Activated CD4-positive, alpha-beta T cell treated with anti-CD3 and anti-CD28 coated beads for 4 hours (primary cell): ENCODE data around the gene LDB2.
"Not testable (repeated sequence)": the region's sequence is repeated elsewhere in the genome, so short reads cannot be mapped to it uniquely, and the experiment has no call there.

Experiments used
- DNase-seq, 2 donors: peaks; one replicate each; pipeline ENCODE4 v3.0.0-alpha.2; 2020

Gene LDB2

DNA sequence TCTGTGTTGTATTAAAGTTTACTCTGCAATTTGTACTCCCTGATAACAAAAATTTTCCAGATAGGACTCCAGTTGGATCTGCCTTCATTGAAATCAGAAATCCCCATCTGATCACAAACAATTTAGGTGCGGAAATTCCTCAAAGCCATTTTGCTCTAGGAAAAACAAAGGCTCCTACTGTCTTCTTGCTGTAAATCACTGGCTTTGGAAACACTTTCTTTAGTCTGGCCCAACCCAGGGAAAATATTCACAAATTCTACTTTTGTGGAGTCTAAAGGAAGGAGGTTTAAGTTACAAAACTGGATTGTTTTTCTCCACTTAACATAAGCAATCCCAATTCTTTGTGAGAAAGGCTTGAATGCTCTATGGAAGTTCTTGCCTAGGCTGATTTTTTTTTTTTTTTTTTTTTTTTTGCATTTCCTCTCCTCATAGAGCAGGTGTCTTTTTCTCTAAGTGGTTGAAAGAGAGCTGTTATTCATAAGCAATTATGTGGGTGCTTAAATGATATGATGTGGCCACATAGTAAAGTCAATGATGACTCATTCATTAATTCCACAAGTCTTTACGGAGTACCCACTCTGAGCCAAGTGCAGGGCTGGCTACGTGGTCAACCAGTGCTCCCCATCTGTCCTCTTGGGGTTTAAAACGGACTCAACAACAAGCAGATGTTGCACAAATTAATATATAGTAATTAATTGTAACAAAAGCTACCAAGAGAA lies 261.4 kb downstream of the LDB2 start:
- no peak for DNase-seq

DNA sequence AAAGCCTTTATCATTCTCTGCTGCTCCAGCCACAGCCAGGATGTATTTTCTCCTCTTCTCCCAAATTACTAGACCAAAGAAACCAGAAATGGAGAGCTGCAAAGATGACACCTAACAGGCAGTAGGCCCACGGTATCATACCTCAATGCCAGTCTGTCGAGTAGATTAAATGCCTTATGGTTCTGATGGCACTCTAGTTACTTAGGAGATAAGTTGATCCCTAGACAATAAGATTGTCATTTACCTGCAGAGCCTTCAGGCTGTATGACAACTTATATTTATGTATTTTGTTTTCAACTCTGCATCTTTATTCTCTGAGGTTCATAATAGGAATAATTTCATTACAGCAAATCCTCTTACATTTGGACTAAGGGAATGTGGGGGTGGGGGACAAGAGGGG lies 262.1 kb downstream of the LDB2 start:
- no peak for DNase-seq

DNA sequence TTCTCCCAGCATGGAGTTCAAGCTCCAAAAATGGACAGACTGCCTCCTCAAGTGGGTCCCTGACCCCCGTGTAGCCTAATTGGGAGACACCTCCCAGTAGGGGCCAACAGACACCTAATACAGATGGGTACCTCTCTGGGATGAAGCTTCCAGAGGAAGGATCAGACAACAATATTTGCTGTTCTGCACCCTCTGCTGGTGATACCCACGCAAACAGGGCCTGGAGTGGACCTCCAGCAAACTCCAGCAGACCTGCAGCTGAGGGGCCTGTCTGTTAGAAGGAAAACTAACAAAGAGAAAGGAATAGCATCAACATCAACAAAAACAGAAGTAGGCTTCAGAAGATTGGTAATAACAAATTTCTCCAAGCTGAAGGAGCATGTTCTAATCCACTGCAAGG lies 269.2 kb downstream of the LDB2 start:
- DNase-seq, result not testable (repeated sequence)

DNA sequence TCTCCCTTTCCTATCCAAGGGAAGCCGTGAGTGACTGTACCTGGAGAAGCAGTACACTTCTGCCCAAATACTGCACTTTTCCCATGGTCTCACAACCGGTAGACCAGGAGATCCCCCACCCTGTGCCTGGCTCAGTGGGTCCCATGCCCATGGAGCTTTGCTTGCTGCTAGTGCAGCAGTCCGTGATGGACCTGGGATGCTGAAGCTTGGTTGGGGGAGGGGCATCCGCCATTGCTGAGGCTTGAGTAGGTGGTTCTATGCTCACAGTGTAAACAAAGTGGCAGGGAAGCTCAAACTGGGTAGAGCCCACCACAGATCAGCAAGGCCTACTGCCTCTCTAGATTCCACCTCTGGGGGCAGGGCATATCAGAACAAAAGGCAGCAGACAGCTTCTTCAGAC lies 269.6 kb downstream of the LDB2 start:
- DNase-seq, result not testable (repeated sequence)

DNA sequence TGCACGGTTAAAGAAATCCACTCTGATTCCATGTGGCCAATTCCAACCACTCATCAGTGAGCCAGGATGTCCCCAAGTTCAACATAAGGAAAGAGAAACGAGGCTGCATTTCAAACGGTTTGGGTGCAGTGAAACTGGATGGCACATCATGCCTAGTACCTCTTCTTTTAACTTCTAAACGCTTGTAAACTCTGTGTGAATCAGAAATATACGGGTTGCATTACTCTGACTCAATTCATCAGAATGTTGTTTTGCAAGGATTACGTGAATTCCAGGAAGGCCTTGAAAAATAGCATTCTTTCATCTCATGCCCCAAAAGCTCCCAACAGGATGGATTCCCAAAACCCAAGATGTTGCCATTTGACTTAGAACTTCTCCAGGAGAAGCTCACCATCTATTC lies 270.4 kb downstream of the LDB2 start:
- no peak for DNase-seq

DNA sequence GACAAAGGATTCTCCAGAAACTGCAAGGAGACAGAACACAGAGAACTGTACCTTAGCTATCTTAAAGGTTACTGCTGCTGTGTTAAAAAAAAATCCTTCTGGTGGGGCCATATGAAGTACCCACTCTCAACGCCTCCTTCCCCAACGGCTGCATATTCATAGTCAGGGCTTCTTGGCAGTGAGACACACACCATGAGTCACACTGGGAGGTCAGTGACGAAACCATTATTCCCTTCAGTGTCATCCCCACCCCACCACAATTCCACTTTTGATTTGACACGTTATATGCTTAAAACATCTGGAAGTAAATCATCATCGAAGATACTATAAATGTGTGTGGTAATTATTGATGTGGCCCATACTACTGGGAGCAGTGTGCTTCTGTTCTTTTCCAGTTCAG lies 271.5 kb downstream of the LDB2 start:
- no peak for DNase-seq

DNA sequence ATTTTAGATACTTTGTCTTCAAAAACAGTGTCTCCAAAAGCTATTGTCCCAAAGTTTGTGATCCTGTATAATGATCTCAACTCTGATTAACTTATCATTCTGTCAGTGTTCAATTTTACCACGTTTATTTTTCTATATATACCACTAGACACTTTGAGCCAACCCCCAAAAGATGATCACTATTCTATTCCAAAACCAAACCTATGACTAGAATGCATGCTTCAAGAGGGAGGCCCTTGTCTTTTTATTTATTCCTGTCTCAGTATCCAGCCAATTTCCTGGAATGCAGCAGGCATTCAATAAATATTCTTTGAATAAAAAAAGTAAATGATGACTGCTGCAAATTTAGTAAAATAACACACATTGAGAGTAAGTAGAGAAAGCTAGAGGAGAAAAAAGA lies 275.6 kb downstream of the LDB2 start:
- DNase-seq, result no peak

DNA sequence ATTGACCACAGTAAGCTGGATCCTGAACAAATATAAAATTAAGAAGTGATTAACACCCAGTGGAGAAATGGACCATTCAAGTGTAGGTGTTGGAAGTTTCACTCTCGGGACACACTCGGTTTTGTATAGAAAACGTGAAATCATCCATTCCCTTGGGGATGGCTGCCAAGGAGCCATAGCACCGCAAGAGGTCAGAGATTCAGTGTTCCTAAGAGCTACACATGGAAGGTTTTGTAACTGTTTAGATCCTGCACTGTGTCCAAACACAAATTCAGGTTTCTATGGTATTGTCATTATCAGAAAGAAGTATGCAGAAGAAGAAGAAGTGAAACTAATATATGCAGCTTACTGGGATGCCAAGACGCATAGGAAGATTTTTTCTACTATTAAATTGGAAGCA lies 281.0 kb downstream of the LDB2 start:
- DNase-seq, result no peak

DNA sequence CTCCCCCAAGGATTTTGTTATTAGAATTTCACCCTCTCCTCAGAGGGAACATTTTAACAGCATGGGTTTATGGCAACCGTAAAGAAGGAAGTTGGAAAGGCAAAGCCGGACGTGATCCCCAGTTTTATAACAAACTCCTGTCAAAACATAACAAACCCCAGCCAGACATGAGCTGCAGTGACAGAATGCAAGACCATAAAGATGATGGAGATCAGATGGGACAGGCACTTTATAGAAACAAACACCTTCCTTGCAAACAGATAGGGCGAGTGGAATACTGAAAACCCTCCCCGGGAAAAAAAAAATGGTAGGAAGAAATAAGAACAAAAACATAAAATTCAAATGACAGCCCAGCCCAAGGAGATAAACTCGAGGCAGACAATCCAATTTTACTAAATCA lies 281.4 kb downstream of the LDB2 start:
- DNase-seq, result no peak

DNA sequence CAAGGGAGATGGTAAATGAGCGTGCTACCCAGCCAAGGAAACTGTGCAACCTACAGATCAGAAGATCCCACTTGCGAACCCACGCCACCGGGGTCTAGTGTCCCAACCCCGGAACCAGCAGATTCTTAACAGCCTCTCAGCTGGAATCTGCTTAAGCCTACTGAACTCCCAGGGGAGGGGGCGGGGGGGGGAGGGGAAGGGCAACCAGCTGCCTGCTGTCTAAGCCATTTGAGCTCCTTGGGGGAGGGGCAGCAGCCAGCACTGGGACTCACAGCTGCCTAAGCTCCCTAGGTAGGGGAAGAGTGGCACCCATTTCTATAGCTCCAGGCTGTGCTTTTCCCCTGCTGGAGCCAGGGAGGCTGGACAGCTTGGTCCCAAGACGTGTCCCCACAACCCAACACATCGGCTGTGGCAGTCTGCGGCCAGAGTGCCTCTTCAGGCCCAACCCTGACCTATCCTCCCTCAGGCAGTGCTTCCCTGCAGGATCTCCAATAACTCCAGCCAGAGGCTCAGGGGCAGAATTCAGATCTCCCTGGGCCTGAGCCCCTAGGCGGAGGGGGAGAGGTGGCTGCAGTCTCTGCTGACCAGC lies 289.2 kb downstream of the LDB2 start:
- DNase-seq, result no peak

DNA sequence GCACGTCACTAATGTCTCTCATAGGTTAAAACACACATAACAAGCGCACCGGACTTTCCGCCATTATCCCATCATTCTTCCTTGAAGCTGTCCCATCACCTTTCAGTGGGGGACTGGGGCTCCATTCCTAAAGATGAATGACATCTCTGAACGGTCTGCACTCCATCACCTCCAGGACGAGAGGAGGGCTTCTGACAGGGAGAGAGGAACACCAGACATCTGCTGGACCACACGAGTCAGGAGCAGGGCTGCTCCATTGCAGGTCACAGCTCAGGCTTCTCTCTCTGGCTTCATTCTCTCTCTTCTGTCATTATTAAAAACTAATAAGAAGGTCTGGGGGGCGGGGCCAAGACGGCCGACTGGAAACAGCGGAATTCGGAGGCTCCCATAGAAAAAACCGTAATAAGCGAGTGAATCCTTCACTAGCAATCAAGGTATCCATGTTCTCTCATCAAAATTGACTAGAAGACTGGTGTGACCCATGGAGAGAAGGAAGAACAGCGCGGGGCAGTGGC lies 289.8 kb downstream of the LDB2 start:
- DNase-seq, result no peak

DNA sequence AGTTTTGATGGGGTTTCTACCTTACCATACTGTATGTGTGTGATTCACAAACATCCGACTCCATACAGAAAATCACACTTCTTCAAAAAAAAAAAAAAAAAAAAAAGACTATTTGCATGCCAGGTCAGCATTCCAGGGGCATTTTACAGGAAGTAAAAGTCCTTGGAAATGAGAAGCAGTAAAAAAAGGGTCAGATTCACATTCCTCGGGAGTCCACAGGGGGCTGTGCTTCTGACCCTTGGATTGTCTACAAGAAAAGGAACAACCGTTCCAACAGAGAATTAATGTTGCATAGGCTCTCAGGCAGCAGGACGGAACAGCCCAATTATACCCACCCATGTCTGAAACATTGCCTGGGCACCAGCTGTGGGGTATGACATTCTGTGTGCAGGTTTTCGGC lies 290.3 kb downstream of the LDB2 start:
- DNase-seq, result no peak

DNA sequence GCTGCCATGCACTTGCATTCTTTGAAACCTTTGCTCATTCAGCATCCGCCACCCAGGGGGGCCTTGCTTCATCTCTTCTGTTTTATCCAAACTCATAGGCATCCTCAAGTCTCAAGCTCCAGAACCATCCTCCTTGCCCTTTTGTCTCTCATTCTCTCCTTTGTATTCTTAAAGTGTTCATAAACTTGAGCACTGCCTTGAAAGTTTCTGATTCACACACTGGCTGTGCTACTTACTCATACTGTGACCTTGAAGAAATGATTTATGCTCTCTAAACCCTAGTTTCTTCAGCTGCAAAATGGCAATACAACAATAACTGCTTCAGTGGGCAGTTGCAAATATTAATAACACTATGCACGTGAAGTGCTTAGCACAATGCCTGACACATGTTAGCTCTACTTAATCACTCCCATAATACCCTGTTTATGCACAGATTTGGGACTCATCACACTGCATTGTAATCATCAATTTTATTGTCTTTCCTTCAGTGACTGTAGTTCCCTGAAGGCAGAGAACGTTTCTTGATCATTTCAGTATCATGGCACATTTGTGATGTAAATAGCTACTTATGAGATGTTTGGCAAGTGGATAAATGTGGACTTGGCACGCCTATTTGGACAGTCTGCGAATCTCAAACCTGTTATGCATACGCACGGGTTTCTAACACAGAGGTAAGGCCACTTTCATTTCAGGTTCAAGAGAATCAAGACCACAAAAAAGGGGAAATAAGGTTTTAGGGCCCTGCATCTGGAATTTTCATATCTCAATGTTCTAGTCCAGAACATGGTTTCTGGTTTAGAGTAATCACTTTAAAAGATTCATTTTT lies 291.0 kb downstream of the LDB2 start:
- no peak for DNase-seq

DNA sequence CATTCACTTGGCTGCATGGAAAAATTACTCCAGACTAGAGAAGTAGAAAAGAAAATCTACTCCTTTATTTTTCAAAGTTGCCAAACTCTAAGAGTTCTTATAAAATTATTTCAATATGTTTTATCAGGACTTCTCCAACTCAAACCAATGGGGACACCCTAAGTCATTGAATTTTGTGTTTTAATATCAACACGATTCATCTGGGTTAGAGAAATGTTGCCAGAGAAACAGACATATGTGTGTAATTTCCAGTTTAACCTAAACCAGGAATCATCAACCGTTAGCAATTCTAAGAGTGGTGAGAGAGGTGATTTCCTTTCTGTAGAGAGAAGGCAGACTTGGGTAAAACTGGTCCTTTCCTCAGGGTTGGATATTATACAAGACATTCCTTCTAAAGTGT lies 291.8 kb downstream of the LDB2 start:
- DNase-seq, result no peak

DNA sequence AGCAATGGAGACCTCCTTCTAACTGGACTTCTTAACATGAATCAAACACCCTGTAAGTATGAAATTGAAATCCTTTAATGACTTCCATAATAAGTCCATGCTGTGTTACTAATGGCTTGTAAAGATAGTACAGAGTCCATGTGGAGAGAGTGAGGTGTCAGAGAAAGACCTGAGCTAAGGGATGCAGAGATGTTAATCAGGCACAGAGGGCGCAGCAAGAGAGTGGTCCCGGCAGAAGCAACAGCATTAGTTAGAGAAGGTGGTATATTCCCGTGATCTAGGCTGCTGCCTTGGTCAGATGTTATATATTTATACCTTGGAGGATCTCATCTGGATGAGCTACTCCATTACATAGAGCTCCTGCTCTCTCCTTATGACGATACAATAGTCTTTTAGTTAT lies 295.3 kb downstream of the LDB2 start:
- DNase-seq, result no peak

DNA sequence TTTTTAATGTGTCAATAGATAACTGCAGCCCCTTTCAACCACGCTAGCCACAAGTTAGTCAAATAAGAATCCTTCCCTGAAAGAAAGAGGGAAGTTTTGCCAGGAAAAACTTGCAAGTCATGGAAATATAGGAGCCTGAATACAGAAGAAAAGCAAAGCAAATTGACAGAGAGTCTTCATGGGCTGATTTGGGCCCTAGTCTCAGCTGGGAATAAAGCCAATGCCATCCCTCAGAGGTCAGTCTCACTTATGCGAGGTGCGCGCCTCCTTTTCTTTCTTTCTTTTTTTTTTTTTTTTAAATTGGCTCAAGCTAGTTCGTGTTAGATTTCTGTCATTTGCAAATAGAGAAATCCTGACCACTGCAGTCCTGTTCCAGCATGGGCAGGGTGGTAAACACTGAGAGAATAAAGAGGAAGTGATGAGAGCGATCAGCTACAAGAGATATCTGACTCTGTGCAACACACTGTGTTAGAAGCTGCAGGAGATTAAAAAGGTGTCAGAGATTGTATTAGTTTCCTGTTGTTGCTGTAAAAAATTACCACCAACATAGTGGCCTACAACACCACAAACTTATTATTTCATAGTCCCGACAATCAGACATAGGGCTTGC lies 299.7 kb downstream of the LDB2 start:
- no peak for DNase-seq

DNA sequence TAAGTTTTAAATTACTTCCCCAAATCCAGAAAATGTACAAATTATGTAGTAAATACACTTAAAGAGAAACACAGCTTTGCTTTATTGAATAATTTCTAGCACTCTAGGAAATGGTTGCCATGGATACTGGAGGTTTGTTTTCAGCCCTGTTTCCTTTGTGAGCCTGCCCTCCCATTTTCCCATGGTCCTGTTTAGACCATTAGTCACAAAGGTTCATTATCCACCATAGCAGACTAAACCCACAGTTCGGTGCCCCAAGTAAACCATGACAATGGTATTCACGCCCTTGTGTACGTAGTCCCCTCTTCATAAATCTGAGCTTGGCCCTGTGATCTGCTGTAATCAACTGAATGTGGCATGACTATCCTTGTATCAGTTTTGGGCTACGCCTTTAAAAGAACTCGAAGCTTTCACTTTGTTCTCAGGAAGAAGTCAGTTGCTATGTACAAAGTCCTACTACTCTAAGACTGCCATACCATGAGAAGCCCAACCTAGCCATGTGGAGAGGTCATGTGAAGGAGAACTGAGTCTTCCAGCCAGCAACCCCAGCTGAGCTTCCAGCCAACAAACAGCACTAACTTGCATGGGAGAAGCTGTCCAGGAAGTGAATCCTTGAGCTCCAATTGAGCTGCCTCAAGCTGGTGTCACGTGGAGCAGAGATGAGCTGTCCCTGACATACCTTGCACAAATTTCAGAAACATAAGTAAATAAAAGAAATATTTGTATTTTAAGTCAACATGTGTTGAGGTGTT lies 300.4 kb downstream of the LDB2 start:
- DNase-seq, result no peak

DNA sequence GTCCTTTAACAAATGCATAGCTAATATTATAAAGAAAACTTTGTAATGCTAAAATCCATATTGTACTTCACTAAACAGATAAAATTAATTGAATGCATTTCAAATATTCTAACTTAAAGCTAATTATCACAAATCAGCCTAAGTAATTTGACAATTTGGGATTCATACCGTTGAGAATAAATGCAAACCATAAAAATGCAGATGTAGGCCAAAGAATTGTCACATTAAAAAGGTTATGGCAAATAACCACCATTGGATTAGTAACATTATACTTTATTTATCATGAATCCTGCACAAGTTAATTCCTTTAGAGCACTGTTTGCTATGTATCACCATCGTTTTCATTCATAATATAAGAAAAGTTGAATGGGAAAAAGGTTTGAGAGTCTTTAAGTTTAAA lies 301.0 kb downstream of the LDB2 start:
- no peak for DNase-seq

DNA sequence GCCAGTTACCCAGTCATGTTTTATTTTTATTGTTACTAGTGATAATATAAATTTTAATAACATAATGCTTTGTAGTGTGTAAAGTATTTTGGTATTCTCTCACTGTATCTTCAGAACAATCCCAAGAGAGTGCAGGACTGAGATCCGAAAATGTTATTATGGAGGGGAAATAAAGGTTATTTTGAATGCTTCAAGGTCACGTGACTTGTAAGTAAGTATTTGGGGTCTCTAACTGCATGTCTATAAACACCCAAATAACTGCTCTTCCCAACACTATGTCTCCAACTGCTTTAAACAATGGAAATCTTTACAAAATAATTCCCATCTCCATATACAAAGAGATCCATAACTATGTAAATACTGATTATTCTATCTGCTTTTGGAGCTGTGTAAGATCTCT lies 302.2 kb downstream of the LDB2 start:
- DNase-seq, result no peak

DNA sequence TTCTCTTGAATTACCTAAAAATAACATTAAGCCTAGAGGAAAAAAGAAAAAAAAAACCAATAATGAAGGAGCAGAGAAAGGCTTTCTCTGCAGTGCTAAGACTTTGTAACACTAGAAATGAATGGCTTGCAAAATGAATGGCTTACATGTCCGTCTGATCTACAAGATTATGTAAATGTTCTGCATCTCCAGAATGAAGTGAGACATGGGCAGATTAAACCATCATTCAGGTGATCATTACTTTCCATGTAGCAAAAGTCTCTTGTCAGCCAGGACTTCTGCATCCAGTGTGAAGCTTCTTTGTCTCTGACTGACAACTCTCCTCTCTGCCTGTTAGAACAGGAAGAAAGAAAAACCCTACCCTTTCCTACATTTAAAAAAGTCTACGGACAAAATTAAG lies 304.3 kb downstream of the LDB2 start:
- DNase-seq, result no peak

DNA sequence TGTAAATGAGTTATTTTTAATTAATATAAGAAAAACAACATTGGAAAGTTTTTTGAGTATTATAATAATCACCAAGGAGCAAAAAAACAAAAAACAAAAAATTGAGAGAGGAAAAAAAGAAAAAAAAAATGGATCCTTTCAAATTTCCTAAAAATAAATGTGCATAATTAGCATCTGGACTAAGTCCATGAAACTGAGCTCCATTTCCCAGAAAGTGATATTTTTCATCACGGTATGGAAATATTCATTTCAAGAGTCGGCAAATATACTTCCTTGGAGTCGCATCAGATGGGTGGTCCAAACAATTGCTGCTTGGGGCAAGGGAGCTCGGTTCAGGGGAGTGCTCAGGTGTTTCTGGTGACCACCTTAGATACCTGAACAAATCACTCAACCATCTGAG lies 305.1 kb downstream of the LDB2 start:
- DNase-seq, result no peak

DNA sequence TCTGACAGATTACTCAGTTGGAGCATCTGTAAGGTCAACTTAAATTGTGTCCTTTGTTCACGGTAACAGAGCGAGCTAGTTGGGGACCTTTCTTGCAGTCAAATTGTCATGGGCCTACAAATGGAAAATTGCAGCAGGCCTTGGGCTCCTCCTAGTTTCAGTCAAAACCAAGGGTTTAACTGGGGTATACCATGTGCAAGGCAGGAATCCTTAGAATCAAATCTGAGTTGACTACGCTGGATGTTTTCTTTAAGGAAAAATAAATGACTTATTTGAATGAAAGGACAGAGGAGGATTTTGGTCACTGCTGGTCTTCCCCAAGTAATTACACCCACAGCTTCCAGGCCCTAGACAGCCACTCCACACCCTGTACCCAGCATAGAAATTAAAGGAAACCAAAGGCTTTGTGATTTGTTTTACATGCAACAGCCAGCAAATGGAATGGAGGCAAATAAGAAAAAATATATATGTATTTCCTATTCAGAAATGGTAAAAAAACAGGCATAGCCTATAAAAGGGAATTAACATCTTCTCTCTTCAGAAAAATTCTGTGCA lies 307.1 kb downstream of the LDB2 start:
- DNase-seq, result no peak

DNA sequence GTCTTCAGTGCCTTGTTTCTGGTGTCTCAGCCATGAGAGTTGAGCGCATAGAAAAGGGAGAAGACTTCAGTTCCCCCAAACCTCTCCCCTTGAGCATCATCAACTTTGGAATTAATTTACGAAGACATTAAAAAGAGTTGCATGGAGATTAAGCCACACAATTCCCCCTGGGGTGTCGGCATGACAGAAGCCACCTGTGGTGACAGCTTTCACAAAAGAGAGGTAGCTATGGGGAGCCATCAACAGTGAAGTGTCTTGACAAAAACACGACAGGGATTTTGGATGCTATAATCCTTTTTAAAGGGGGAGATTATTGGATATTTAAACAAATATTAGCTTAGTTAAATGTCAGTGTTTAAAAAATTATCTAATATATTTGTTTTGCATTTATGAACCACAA lies 307.6 kb downstream of the LDB2 start:
- DNase-seq, result no peak
